Activated CD4-positive, CD25-positive, alpha-beta regulatory T cell (primary cell): ENCODE measurements around the gene SDHB.

Source experiments
- DNase-seq, 4 experiments: peaks; one replicate each; lab custom pipeline; 2025; lab: John Stamatoyannopoulos, UW

Gene SDHB

GRCh38 chr1:17053685-17054410 lies at the start of gene SDHB:
TSS of gene SDHB (minus strand) at chr1:17054032. CDS start at chr1:17054019, 13 bp downstream.
- peak; percentile 94 to 98 (median 98) for DNase-seq

- DNase-seq, result no peak
Observed at GRCh38 chr1:17102232-17102631, 48.4 kb upstream of the SDHB start.

- DNase-seq, result no peak
Observed at GRCh38 chr1:17101261-17101660, 47.4 kb upstream of the SDHB start.

GRCh38 chr1:17099616-17100340 lies 45.9 kb upstream of the SDHB start:
- no peak for DNase-seq

GRCh38 chr1:17098446-17099317 lies 44.9 kb upstream of the SDHB start:
- DNase-seq, result no peak

- no peak for DNase-seq
Observed at GRCh38 chr1:17097787-17098186, 44.0 kb upstream of the SDHB start.

- DNase-seq, result no peak
Observed at GRCh38 chr1:17097147-17097546, 43.3 kb upstream of the SDHB start.

GRCh38 chr1:17096584-17096983 lies 42.8 kb upstream of the SDHB start:
- no peak for DNase-seq

- no peak for DNase-seq
Observed at GRCh38 chr1:17095141-17095540, 41.3 kb upstream of the SDHB start.

- DNase-seq, result no peak
Observed at GRCh38 chr1:17094664-17095063, 40.8 kb upstream of the SDHB start.

- DNase-seq, result no peak
Observed at GRCh38 chr1:17093822-17094393, 40.1 kb upstream of the SDHB start.

- DNase-seq, result no peak
Observed at GRCh38 chr1:17091252-17091651, 37.4 kb upstream of the SDHB start.

GRCh38 chr1:17089506-17089905 lies 35.7 kb upstream of the SDHB start:
- no peak for DNase-seq

- DNase-seq, result no peak
Observed at GRCh38 chr1:17086751-17087150, 32.9 kb upstream of the SDHB start.

GRCh38 chr1:17084787-17085186 lies 31.0 kb upstream of the SDHB start:
- no peak for DNase-seq

- no peak for DNase-seq
Observed at GRCh38 chr1:17082761-17083160, 28.9 kb upstream of the SDHB start.

GRCh38 chr1:17081439-17081838 lies 27.6 kb upstream of the SDHB start:
- DNase-seq, result no peak

- DNase-seq, result no peak
Observed at GRCh38 chr1:17080880-17081279, 27.0 kb upstream of the SDHB start.

GRCh38 chr1:17080085-17080759 lies 26.4 kb upstream of the SDHB start:
- DNase-seq, result no peak

- DNase-seq, result no peak
Observed at GRCh38 chr1:17078991-17079868, 25.4 kb upstream of the SDHB start.
